ENCODE measurements around the gene A2M. TPM values are rescaled to one million over a fixed set of nuclear protein-coding genes. Genes with fewer than 3 reads are reported as not detected.
A peak's percentile ranks its signal among the peaks of the same experiment; 100 is the strongest.

Gene A2M
- total RNA-seq, 4 donors from 2014 or later: 47.6 to 84.4 (median 54.8) TPM

GRCh38 chr12:9039397-9039977 is 76.2 kb downstream of the A2M start:
- no peak for DNase-seq (ENCODE audit: low spot score in 2 of 2)
- Histone ChIP-seq H3K36me3 (no peaks in the 10 kb centered on the region), H3K27me3 (no peaks in the 10 kb centered on the region), H3K9me3 (no peaks in the 10 kb centered on the region), H3K4me3 (no peak overlapping the region), H3K27ac (no peak overlapping the region), H3K4me1 (no peaks in the 10 kb centered on the region)
- TF ChIP-seq CTCF (IDR thresholded peaks at IDR 0.05): peak; percentile 58 to 77
- TF ChIP-seq POLR2AphosphoS5 (IDR thresholded peaks at IDR 0.05): no peak
- TF ChIP-seq POLR2A (IDR thresholded peaks at IDR 0.05): no peak
- WGBS: 20% methylated on average over 3 of the region's 3 CpGs

- H3K9me3 ChIP-seq: no peaks in the 10 kb centered on the region
- 84% methylated on average over 3 of the region's 3 CpGs for WGBS
- no peak for DNase-seq (ENCODE audit: low spot score in 2 of 2)
- H3K27ac ChIP-seq: no peak overlapping the region
- H3K27me3 ChIP-seq: no peaks in the 10 kb centered on the region
- no peaks in the 10 kb centered on the region for H3K4me1 ChIP-seq
- no peak for TF ChIP-seq POLR2A (IDR thresholded peaks at IDR 0.05)
- no peak for TF ChIP-seq CTCF (IDR thresholded peaks at IDR 0.05)
- TF ChIP-seq EP300 (IDR thresholded peaks at IDR 0.05): no peak
- no peak for TF ChIP-seq POLR2AphosphoS5 (IDR thresholded peaks at IDR 0.05)
- no peak overlapping the region for H3K4me3 ChIP-seq
- no peaks in the 10 kb centered on the region for H3K36me3 ChIP-seq
These were observed 78.3 kb downstream of the A2M start for GRCh38 chr12:9037431-9037830.

GRCh38 chr12:9036227-9036626 is 79.5 kb downstream of the A2M start:
- TF ChIP-seq POLR2AphosphoS5 (IDR thresholded peaks at IDR 0.05) (no peak), CTCF (IDR thresholded peaks at IDR 0.05) (no peak), POLR2A (IDR thresholded peaks at IDR 0.05) (no peak), EP300 (IDR thresholded peaks at IDR 0.05) (no peak)
- H3K9me3 ChIP-seq: no peaks in the 10 kb centered on the region
- no peak for DNase-seq (ENCODE audit: low spot score in 2 of 2)
- H3K36me3 ChIP-seq: no peaks in the 10 kb centered on the region
- H3K27ac ChIP-seq: no peak overlapping the region
- 72% methylated on average over 6 of the region's 6 CpGs for WGBS
- H3K4me1 ChIP-seq: no peaks in the 10 kb centered on the region
- H3K4me3 ChIP-seq: no peak overlapping the region
- H3K27me3 ChIP-seq: no peaks in the 10 kb centered on the region

DNA sequence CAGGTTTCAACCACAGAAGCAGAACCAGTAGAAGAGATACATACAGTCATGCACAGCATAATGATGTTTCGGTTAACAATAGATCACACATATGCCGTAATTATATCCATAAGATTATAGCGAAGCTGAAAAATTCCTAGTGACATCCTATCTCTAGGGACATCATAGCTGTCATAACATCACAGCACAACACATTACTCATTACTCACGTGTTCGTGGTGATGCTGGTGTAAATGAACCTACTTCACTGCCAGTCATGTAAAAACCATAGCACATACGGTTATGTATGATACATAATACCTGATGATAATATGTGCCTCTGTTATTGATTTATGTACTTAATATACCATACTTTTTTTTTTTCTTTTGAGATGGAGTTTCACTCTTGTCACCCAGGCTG is 81.6 kb downstream of the A2M start:
- TF ChIP-seq CTCF (IDR thresholded peaks at IDR 0.05): no peak
- no peak for TF ChIP-seq EP300 (IDR thresholded peaks at IDR 0.05)
- TF ChIP-seq POLR2A (IDR thresholded peaks at IDR 0.05): no peak
- no peak for TF ChIP-seq POLR2AphosphoS5 (IDR thresholded peaks at IDR 0.05)
- no peak for DNase-seq (ENCODE audit: low spot score in 2 of 2)
- Histone ChIP-seq H3K27ac (no peak overlapping the region), H3K27me3 (no peaks in the 10 kb centered on the region), H3K36me3 (no peaks in the 10 kb centered on the region), H3K9me3 (no peaks in the 10 kb centered on the region), H3K4me3 (no peak overlapping the region), H3K4me1 (no peaks in the 10 kb centered on the region)
- 89% methylated on average over 6 of the region's 6 CpGs for WGBS

DNA sequence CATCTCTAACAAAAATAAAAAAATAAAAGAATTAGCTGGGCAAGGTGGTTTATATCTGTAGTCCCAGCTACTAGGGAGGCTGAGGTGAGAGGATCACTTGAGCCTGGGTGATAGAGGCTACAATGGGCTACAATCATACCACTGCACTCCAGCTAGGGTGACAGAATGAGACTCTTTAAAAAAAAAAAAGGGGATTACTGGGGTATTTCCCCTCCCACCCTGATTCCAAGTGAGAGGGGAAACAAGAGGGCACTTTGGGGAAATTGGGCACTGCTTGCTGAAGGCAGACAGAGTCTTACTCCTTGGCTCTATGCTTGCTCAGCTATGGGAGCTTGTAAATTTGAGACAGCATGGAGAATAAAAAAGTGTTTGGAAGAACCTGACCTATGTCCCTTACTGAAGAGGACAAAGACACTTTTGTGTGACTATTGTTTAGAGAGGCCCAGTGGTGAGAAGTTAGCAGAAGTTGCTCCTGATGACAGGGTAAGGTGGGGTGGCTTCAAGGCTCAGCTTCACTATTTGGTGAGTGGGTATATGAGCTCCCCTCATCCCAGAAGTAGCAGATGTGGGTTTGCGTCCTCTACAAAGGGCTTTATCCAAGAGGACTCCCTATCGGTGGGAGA is 82.3 kb downstream of the A2M start:
- no peak for DNase-seq (ENCODE audit: low spot score in 2 of 2)
- H3K27me3 ChIP-seq: no peaks in the 10 kb centered on the region
- whole genome bisulfite sequencing: 89% methylated on average over 2 of the region's 2 CpGs

More for the DNA sequence above, 82.3 kb downstream of the A2M start:
- no peak overlapping the region for H3K4me3 ChIP-seq
- TF ChIP-seq POLR2AphosphoS5 (IDR thresholded peaks at IDR 0.05): no peak
- TF ChIP-seq EP300 (IDR thresholded peaks at IDR 0.05): no peak
- H3K4me1 ChIP-seq: no peaks in the 10 kb centered on the region
- H3K9me3 ChIP-seq: no peaks in the 10 kb centered on the region
- no peak overlapping the region for H3K27ac ChIP-seq
- no peaks in the 10 kb centered on the region for H3K36me3 ChIP-seq

All from suprapubic skin (tissue), 4 donors.